Osteocyte (in vitro differentiated cells): ENCODE data around the gene SAP30L. TPM values are rescaled to one million over a fixed set of nuclear protein-coding genes. Genes with fewer than 3 reads are reported as not detected.

Experiments used
- DNase-seq: peaks from one replicate; pipeline ENCODE4 v3.0.0; 2021; ENCODE audit warnings: mixed read lengths; ENCODE audit not compliant: unreplicated experiment; ENCODE audit errors: extremely low spot score
- H3K27ac Mint-ChIP-seq: one replicate; pipeline ENCODE4 v1.8.0; 2021; ENCODE audit warnings: mild to moderate bottlenecking, mixed read lengths; ENCODE audit not compliant: unreplicated experiment
- H3K27me3 Mint-ChIP-seq: one replicate; pipeline ENCODE4 v1.8.0; 2021; ENCODE audit warnings: mixed read lengths; ENCODE audit not compliant: unreplicated experiment
- H3K36me3 Mint-ChIP-seq: one replicate; pipeline ENCODE4 v1.8.0; 2021; ENCODE audit warnings: mixed read lengths; ENCODE audit not compliant: unreplicated experiment
- H3K4me1 Mint-ChIP-seq: one replicate; pipeline ENCODE4 v1.8.0; 2021; ENCODE audit warnings: mixed read lengths; ENCODE audit not compliant: unreplicated experiment
- H3K4me3 Mint-ChIP-seq: one replicate; pipeline ENCODE4 v1.8.0; 2021; ENCODE audit warnings: mild to moderate bottlenecking, moderate library complexity, mixed read lengths; ENCODE audit not compliant: unreplicated experiment
- H3K9me3 Mint-ChIP-seq: one replicate; pipeline ENCODE4 v1.8.0; 2021; ENCODE audit warnings: mixed read lengths; ENCODE audit not compliant: unreplicated experiment
- total RNA-seq: library from RNA; stranded (reverse); gene quantifications from 2 replicates; pipeline ENCODE4 v1.2.1, GENCODE V29; 2021
- TF ChIP-seq, protein P1 (sequence below): fragments of 200-600 bp; sonication (generic); IDR thresholded peaks from 2 replicates; pipeline ENCODE4 v1.5.0; 2021; ENCODE audit warnings: antibody characterized with exemption, mild to moderate bottlenecking, moderate library complexity

The SAP30L gene
- total RNA-seq, 1 donor from 2014 or later: 45.9 TPM

DNA sequence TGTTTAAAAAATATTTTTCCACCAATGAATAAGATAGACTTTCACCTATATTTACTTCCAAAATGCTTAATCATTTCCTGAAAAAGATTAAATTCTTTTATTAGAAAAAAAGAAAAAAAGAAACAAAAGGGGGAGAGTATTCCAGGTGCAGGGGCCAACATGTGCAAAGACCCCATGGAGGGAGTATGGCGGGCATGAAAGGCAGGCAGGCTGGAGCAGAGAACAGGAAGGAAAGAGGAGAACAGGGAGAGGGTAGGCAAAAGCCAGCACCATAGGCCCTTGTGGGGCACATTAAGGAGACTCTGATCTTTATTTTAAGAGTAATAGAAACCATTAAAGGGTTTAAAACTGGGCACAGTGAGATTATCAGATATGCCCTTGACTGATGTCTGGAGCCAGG lies 16.5 kb upstream of the SAP30L start:
- Mint-ChIP-seq H3K27me3 (no peaks in the 10 kb centered on the region), H3K27ac (no peak overlapping the region), H3K36me3 (peaks cover under 1% of the 10 kb centered on the region), H3K4me3 (no peak overlapping the region), H3K4me1 (no peaks in the 10 kb centered on the region), H3K9me3 (peaks cover 3% of the 10 kb centered on the region)
- DNase-seq: no peak
- TF ChIP-seq, protein P1, sequence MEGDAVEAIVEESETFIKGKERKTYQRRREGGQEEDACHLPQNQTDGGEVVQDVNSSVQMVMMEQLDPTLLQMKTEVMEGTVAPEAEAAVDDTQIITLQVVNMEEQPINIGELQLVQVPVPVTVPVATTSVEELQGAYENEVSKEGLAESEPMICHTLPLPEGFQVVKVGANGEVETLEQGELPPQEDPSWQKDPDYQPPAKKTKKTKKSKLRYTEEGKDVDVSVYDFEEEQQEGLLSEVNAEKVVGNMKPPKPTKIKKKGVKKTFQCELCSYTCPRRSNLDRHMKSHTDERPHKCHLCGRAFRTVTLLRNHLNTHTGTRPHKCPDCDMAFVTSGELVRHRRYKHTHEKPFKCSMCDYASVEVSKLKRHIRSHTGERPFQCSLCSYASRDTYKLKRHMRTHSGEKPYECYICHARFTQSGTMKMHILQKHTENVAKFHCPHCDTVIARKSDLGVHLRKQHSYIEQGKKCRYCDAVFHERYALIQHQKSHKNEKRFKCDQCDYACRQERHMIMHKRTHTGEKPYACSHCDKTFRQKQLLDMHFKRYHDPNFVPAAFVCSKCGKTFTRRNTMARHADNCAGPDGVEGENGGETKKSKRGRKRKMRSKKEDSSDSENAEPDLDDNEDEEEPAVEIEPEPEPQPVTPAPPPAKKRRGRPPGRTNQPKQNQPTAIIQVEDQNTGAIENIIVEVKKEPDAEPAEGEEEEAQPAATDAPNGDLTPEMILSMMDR: no peak

DNA sequence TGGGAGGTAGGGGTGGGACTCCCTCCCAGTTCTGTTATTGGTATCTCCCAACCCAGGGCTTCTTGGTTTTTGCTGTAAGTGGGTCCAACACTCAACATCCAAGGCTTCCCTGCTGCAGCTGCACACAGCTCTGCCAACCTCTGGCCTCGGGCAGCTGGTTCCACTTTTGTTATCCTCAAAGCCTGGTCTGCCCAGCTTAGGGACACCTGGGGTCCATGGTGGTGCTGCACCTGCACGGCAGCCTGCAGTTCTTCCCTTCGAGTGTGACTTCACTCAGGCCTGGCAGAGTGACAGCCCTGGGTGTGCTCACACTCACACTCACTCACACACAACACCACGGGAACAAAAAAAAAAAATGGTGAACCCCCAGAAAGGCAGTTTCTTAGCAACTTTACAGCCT lies 15.3 kb upstream of the SAP30L start:
- Mint-ChIP-seq H3K4me3 (no peak overlapping the region), H3K27ac (no peak overlapping the region), H3K9me3 (peaks cover 3% of the 10 kb centered on the region), H3K4me1 (no peaks in the 10 kb centered on the region), H3K27me3 (no peaks in the 10 kb centered on the region), H3K36me3 (peaks cover 3% of the 10 kb centered on the region)
- TF ChIP-seq, protein P1: no peak
- peak; percentile 64 for DNase-seq

DNA sequence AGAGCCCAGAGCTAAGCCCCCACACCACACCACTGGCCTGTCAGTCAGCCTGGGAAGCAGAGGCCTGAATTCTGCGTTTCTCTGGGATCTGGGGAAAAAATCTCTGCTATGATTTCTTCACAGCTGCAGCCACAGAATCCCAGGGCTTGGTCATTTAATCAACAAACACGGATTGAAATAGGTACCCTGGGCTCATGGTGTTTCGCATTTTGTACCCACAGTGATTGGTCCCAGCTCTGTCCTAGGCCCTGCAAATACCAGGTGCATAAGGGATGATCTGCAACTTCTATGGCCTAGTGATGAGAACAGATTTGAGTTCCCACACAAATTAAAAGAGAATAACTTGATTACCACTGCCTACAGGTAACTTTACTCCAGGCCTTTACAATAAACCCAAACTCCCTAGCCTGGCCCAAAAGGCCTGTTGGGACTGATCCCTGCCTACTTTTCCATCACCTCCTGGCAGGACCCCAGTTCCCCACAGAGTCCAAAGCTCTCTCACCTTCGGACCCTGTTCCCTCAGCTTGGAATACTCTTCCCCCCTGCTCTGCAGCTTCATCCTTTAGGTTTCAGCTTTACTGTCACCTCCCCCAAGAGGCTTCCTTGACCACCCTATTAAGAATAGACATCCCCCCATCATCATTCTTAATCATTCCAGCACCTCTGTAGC lies 14.7 kb upstream of the SAP30L start:
- Mint-ChIP-seq H3K4me1 (no peaks in the 10 kb centered on the region), H3K9me3 (peaks cover 3% of the 10 kb centered on the region), H3K4me3 (no peak overlapping the region), H3K27ac (no peak overlapping the region), H3K36me3 (peaks cover 7% of the 10 kb centered on the region), H3K27me3 (no peaks in the 10 kb centered on the region)
- TF ChIP-seq, protein P1: no peak
- peak; percentile 30 for DNase-seq

DNA sequence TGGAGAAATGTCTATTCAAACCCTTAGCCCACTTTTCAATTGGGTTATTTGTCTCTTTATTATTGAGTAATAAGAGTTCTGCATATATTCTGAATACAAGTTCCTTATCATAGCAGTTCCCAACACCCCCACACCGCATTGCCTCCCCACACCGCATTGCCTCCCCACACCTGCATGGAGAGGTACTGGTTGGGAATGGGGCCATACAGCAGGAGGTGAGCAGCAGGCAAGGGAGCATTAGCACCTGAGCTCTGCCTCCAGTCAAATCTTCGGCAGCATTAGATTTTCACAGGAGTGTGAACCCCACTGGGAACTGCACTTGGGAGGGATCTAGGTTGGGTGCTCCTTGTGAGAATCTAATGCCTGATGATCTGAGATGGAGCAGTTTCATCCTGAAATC lies 10.6 kb upstream of the SAP30L start:
- Mint-ChIP-seq H3K36me3 (peaks cover 25% of the 10 kb centered on the region), H3K27ac (no peak overlapping the region), H3K27me3 (no peaks in the 10 kb centered on the region), H3K4me1 (no peaks in the 10 kb centered on the region), H3K9me3 (no peaks in the 10 kb centered on the region), H3K4me3 (no peak overlapping the region)
- TF ChIP-seq, protein P1: no peak
- peak; percentile 23 for DNase-seq

DNA sequence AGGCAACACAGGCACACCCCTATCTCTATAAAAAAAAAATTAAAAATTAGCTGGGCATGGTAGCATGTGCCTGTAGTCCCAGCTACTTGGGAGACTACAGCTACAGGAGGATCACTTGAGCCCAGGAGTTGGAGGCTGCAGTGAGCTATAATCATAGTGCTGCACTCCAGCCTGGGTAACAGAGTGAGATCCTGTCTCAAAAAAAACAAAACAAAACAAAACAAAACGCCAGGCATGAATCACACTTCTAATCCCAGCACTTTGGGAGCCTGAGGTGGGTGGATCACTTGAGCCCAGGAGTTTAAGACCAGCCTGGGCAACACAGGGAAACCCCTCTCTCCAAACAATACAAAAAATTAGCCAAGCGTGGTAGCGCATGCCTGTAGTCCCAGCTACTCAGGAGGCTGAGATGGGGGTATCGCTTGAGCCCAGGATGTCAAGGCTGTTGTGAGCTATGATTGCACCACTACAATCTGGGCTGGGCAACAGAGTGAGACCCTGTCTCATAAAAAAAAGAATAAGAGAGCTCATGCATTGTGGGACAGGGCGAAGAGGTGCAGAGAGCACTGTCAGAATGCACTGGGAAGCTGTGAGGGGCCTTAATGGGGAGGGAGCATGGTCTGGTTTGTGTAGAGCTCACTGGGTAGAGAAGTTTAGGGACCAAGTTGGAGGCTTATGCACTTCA lies 8.4 kb upstream of the SAP30L start:
- Mint-ChIP-seq H3K4me3 (no peak overlapping the region), H3K27ac (no peak overlapping the region), H3K27me3 (no peaks in the 10 kb centered on the region), H3K36me3 (peaks cover 40% of the 10 kb centered on the region), H3K4me1 (no peaks in the 10 kb centered on the region), H3K9me3 (no peaks in the 10 kb centered on the region)
- TF ChIP-seq, protein P1: no peak
- DNase-seq: peak; percentile 49
